GM18502 (cell line): ENCODE results near the gene GRHPR.
"Not testable (repeated sequence)": the region's sequence is repeated elsewhere in the genome, so short reads cannot be mapped to it uniquely, and the experiment has no call there.

Experiments
- ATAC-seq: cut with Tn5 transposase; IDR thresholded peaks from one replicate; pipeline ENCODE4 v1.9.1; 2021; ENCODE audit warnings: mild to moderate bottlenecking; ENCODE audit not compliant: unreplicated experiment, poor library complexity

Gene GRHPR

DNA sequence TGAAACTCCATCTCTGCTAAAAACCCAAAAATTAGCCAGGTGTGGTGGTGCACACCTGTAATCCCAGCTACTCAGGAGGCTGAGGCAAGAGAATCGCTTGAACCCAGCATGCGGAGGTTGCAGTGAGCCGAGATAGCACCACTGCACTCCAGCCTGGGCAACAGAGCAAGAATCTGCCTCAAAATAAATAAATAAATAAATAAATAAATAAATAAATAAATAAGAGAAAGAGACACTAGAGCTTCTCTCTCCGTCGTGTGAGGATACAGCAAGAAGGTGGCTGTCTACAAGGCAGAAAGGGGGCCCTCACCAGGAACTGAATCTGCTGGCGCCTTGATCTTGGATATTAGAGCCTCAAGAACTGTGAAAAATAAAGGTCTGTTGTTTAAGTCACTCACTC is 51.5 kb downstream of the GRHPR start:
- not testable (repeated sequence) for ATAC-seq

DNA sequence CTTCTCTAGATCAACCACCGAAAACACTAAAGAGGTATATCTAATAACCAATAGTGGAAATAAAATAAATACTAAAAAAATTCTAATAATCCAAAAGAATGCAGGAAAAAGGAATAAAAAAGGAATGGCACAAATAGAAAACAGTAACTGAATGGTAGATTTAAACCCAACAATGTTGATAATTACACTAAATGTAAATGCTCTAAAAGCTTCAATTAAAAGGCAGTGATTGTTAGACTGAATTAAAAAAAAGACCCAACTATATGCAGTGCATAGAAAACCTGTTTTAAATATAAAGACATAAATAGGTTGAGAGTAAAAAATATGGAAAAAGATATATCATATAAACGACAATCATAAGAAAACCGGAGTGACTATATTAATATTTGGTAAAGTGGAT is 51.9 kb downstream of the GRHPR start:
- ATAC-seq, result no peak

- no peak for ATAC-seq
Measured at GRCh38 chr9:37476930-37477329, 54.4 kb downstream of the GRHPR start.

DNA sequence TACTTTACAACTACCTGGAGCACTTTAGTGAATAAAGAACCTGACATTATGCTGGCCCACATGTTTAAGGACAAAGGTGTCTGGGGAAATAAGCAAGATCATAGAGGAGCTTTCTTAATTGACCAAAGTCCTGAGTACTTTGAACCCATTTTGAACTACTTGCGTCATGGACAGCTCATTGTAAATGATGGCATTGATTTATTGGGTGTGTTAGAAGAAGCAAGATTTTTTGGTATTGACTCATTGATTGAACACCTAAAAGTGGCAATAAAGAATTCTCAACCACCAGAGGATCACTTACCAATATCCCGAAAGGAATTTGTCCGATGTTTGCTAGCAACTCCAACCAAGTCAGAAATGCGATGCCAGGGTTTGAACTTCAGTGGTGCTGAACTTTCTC is 54.9 kb downstream of the GRHPR start:
- not testable (repeated sequence) for ATAC-seq

DNA sequence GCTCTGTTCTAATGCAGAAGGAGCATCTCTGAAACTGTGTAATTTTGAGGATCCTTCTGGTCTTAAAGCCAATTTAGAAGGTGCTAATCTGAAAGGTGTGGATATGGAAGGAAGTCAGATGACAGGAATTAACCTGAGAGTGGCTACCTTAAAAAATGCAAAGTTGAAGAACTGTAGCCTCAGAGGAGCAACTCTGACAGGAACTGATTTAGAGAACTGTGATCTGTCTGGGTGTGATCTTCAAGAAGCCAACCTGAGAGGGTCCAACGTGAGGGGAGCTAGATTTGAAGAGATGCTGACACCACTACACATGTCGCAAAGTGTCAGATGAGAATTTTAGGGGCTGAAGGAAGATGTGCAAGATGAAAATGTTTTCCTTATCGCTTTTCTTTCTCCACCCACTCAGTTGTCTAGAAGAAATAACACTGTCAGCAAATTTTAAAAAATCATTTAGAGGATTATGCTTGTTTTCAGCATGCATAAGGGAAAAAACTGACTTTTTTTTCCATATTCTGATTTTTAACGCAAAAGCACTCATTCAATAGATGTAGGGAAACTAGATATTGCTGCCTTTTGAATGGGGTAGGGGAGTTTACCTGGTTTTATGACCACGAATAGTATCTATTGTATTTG is 55.6 kb downstream of the GRHPR start:
- ATAC-seq, result not testable (repeated sequence)

DNA sequence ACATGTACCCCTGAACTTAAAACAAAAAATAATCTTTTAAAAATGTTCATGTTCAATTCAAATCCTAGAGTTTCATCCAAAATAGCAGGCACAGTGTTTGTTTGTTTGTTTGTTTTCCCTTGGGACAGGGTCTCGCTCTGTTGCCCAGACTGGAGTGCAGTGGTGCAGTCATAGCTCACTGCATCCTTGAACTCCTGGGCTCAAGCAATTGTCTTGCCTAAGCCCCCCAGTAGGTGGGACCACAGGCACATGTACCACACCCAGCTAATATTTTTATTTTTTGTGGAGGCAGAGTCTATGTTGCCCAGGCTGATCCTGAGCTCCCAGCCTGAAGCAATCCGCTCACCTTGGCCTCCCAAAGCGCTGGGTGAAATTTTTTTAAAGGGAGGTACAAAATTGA is 58.3 kb downstream of the GRHPR start:
- ATAC-seq, result no peak

DNA sequence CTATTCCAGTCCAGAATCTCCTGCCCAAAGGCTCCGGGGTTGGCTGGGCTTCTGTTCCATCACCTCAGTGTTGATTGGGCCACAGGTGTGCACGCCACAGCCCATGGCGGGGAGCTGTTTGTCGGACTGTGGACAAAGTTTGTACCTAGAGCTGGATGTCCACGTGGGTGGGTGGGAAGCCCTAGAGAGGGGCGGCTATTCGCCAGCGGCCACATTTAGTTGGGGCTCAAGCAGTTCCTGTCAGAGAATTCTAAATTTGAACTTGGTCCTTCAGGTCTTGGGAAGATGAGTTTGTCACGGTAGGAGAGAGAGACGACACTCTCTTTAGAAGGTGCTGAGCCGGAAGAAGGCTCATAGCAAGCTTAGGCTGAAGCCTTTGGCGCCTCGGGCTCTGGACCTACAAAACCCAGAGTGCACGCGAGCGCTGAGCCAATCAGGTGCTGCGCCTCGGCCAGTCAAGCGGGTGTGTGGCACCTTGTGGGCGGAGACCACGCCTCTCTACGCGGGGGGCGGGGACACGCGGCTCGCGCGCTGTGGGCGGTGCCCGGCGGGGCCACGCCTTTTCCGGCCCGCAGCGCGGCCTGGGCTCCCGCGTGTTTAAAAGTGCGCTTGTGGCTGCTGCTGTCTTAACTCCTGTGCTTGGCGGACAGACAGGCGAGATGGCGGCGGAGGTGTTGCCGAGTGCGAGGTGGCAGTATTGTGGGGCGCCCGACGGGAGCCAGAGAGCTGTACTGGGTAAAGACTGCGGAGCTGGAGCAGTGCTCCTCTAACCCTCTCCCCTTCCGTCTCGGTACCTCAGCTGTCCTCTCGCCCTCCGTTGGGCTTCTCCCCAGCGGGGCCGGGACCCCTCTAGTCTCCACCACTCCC is 63.1 kb downstream of the GRHPR start, which contains the start of gene POLR1E:
POLR1E (plus strand) TSS at position 560 of the 867 bp plus-strand sequence; CDS start at position 660, 100 bp downstream.
- peak; percentile 97 for ATAC-seq

GRCh38 chr9:37486256-37486615 is 63.7 kb downstream of the GRHPR start:
- no peak for ATAC-seq
